Measurements from ENCODE around the gene DOLPP1.

DOLPP1 gene

GRCh38 chr9:129068110-129068509, 12.8 kb upstream of the DOLPP1 start:
- no peak for DNase-seq

- peak; percentile 63 for DNase-seq
Measured at GRCh38 chr9:129068990-129069861, 11.7 kb upstream of the DOLPP1 start.

GRCh38 chr9:129069862-129070641, 10.9 kb upstream of the DOLPP1 start:
- DNase-seq, result no peak

- DNase-seq, result no peak
Measured at GRCh38 chr9:129070696-129071525, 10.0 kb upstream of the DOLPP1 start.

GRCh38 chr9:129071526-129072126, 9.3 kb upstream of the DOLPP1 start:
- peak; percentile 20 for DNase-seq

- no peak for DNase-seq
Measured at GRCh38 chr9:129072171-129072570, 8.7 kb upstream of the DOLPP1 start.

- peak; percentile 36 for DNase-seq
Measured at GRCh38 chr9:129073404-129073803, 7.5 kb upstream of the DOLPP1 start.

- DNase-seq, result no peak
Measured at GRCh38 chr9:129074106-129074505, 6.8 kb upstream of the DOLPP1 start.

- no peak for DNase-seq
Measured at GRCh38 chr9:129075996-129076639, 4.8 kb upstream of the DOLPP1 start.

GRCh38 chr9:129076640-129077037, 4.3 kb upstream of the DOLPP1 start:
- DNase-seq, result no peak

GRCh38 chr9:129077236-129077635, 3.7 kb upstream of the DOLPP1 start:
- no peak for DNase-seq

- DNase-seq, result no peak
Measured at GRCh38 chr9:129078691-129079503, 2.0 kb upstream of the DOLPP1 start.

- DNase-seq, result no peak
Measured at GRCh38 chr9:129079829-129080228, 1.1 kb upstream of the DOLPP1 start.

- DNase-seq, result no peak
Measured at GRCh38 chr9:129080298-129080600, 662 bp upstream of the DOLPP1 start.

- DNase-seq, result no peak
Measured at GRCh38 chr9:129081388-129081904, 535 bp downstream of the DOLPP1 start.

- DNase-seq, result no peak
Measured at GRCh38 chr9:129084087-129084486, 3.2 kb downstream of the DOLPP1 start.

GRCh38 chr9:129089246-129089645, 8.3 kb downstream of the DOLPP1 start:
- no peak for DNase-seq

GRCh38 chr9:129093602-129094386, 12.9 kb downstream of the DOLPP1 start:
- DNase-seq, result no peak

GRCh38 chr9:129094387-129095169, 13.7 kb downstream of the DOLPP1 start:
- no peak for DNase-seq

Measured in CD4-positive, alpha-beta T cell treated with Interleukin-17A for 1 hour (primary cell).